NK-92 (cell line): ENCODE measurements around the gene PPOX.

Source experiments
- DNase-seq: peaks from one replicate; lab custom pipeline; 2025; ENCODE audit not compliant: unreplicated experiment; lab: John Stamatoyannopoulos, UW

Gene PPOX

GRCh38 chr1:161153176-161153575, 13.1 kb upstream of the PPOX start:
- DNase-seq: no peak

- peak; percentile 32 for DNase-seq
Observed at GRCh38 chr1:161153682-161154337, 12.4 kb upstream of the PPOX start, which contains the start of gene UFC1. TSS of gene UFC1 (plus strand) at chr1:161153978. CDS start at chr1:161153998, 20 bp downstream.

- DNase-seq: no peak
Observed at GRCh38 chr1:161157867-161158266, 8.4 kb upstream of the PPOX start.

- DNase-seq: no peak
Observed at GRCh38 chr1:161158316-161159010, 7.8 kb upstream of the PPOX start.

GRCh38 chr1:161159087-161159912, 6.9 kb upstream of the PPOX start, which contains the start of gene USP21:
TSS of gene USP21 (plus strand) at chr1:161159500. CDS start at chr1:161160641, 1,141 bp downstream.
- DNase-seq: peak; percentile 39

- no peak for DNase-seq
Observed at GRCh38 chr1:161159913-161160243, 6.3 kb upstream of the PPOX start.

GRCh38 chr1:161160671-161161145, 5.5 kb upstream of the PPOX start:
- DNase-seq: no peak

- no peak for DNase-seq
Observed at GRCh38 chr1:161161652-161162051, 4.6 kb upstream of the PPOX start.

GRCh38 chr1:161162052-161162451, 4.2 kb upstream of the PPOX start:
- DNase-seq: no peak

GRCh38 chr1:161162806-161163205, 3.4 kb upstream of the PPOX start:
- no peak for DNase-seq

GRCh38 chr1:161163793-161164192, 2.4 kb upstream of the PPOX start:
- DNase-seq: no peak

- DNase-seq: no peak
Observed at GRCh38 chr1:161164901-161165610, 1.2 kb upstream of the PPOX start.

- no peak for DNase-seq
Observed at GRCh38 chr1:161166669-161167548, 683 bp downstream of the PPOX start.

GRCh38 chr1:161168906-161169305, 2.7 kb downstream of the PPOX start:
- DNase-seq: no peak

- no peak for DNase-seq
Observed at GRCh38 chr1:161171191-161171590, 5.0 kb downstream of the PPOX start.

- DNase-seq: no peak
Observed at GRCh38 chr1:161171696-161172095, 5.5 kb downstream of the PPOX start.

- no peak for DNase-seq
Observed at GRCh38 chr1:161172349-161172748, 6.1 kb downstream of the PPOX start.

GRCh38 chr1:161172776-161173376, 6.7 kb downstream of the PPOX start:
- no peak for DNase-seq

GRCh38 chr1:161173711-161174110, 7.5 kb downstream of the PPOX start:
- no peak for DNase-seq

GRCh38 chr1:161174911-161175310, 8.7 kb downstream of the PPOX start:
- DNase-seq: no peak
